Measurements from ENCODE around the gene FBXL16.

The FBXL16 gene

GRCh38 chr16:749010-749409 is 43.4 kb upstream of the FBXL16 start:
- Histone ChIP-seq H3K36me3 (ENCODE audit: insufficient read depth, low read length) (no peaks in the 10 kb centered on the region), H3K9me2 (replicated peaks; ENCODE audit: low read depth, low read length) (no peaks in the 10 kb centered on the region), H4K20me1 (ENCODE audit: insufficient read depth, low read length, poor library complexity, severe bottlenecking) (no peaks in the 10 kb centered on the region), H2AFZ (ENCODE audit: low read length) (no peak overlapping the region), H3K9me3 (ENCODE audit: insufficient read depth, low read depth, low read length) (no peaks in the 10 kb centered on the region), H3K9ac (ENCODE audit: low read depth, low read length, poor library complexity, severe bottlenecking) (no peak overlapping the region), H3F3A (ENCODE audit: low read depth) (no peaks in the 10 kb centered on the region), H3K27me3 (ENCODE audit: insufficient read depth, low read length, poor library complexity, severe bottlenecking) (no peaks in the 10 kb centered on the region), H3K4me2 (ENCODE audit: low read depth, low read length, poor library complexity, severe bottlenecking) (no peak overlapping the region), H3K4me3 (ENCODE audit: low read length, poor library complexity, severe bottlenecking) (no peak overlapping the region), H3K4me1 (ENCODE audit: insufficient read depth, low read length, poor library complexity, severe bottlenecking) (no peaks in the 10 kb centered on the region), H3K79me2 (ENCODE audit: insufficient read depth, low read length) (no peaks in the 10 kb centered on the region)
- TF ChIP-seq EZH2phosphoT487 (IDR thresholded peaks at IDR 0.05; ENCODE audit: borderline replicate concordance) (no peak), CTCF (conservative IDR thresholded peaks at IDR 0.05; ENCODE audit: low read length) (no peak)

DNA sequence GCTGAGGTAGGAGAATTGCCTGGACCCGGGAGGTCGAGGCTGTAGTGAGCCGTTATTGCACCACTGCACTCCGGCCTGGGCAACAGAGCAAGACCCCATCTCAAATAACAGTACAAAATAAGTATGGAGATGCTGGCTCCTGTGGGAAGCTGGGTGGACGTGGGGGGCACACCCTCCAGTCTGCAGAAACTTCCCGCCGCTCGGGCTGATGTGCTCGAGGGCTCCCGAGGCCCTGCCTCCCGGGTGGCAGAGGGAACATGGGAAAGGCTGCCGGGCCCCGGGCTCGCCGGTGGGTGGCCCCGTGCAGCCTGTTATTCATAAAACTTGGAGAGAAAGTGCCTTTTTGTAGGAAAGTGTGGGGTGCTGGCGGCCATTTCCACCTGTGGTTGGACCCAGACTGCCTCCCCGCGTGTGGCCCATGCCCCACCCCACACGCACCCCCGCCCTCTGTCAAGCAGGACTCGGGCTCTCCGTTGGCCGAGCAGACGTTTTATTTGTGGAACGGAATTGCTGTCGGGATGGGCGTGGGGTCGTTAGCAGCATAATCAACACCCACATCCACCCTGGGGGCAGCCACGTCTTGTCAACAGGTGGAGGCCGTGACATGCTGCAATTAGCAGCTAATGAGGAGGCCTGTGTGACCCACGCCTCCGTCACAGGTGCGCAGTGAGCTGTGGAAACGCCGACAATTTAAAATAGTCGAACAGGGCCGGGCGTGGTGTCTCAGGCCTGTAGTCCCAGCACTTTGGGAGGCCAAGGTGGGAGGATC is 42.6 kb upstream of the FBXL16 start:
- no peaks in the 10 kb centered on the region for H3K27me3 ChIP-seq (ENCODE audit: insufficient read depth, low read length, poor library complexity, severe bottlenecking)

GRCh38 chr16:746637-747036 is 41.0 kb upstream of the FBXL16 start:
- Histone ChIP-seq H3K36me3 (ENCODE audit: insufficient read depth, low read length) (no peaks in the 10 kb centered on the region), H2AFZ (ENCODE audit: low read length) (no peak overlapping the region), H3K79me2 (ENCODE audit: insufficient read depth, low read length) (no peaks in the 10 kb centered on the region), H3K4me3 (ENCODE audit: low read length, poor library complexity, severe bottlenecking) (no peak overlapping the region), H3K27me3 (ENCODE audit: insufficient read depth, low read length, poor library complexity, severe bottlenecking) (no peaks in the 10 kb centered on the region), H3K9me3 (ENCODE audit: insufficient read depth, low read depth, low read length) (no peaks in the 10 kb centered on the region), H3K4me1 (ENCODE audit: insufficient read depth, low read length, poor library complexity, severe bottlenecking) (no peaks in the 10 kb centered on the region), H3K4me2 (ENCODE audit: low read depth, low read length, poor library complexity, severe bottlenecking) (no peak overlapping the region), H4K20me1 (ENCODE audit: insufficient read depth, low read length, poor library complexity, severe bottlenecking) (no peaks in the 10 kb centered on the region), H3F3A (ENCODE audit: low read depth) (no peaks in the 10 kb centered on the region), H3K9ac (ENCODE audit: low read depth, low read length, poor library complexity, severe bottlenecking) (no peak overlapping the region), H3K9me2 (replicated peaks; ENCODE audit: low read depth, low read length) (no peaks in the 10 kb centered on the region)
- TF ChIP-seq EZH2phosphoT487 (IDR thresholded peaks at IDR 0.05; ENCODE audit: borderline replicate concordance) (no peak), CTCF (conservative IDR thresholded peaks at IDR 0.05; ENCODE audit: low read length) (no peak)

More for the DNA sequence above, 42.6 kb upstream of the FBXL16 start:
- Histone ChIP-seq H4K20me1 (ENCODE audit: insufficient read depth, low read length, poor library complexity, severe bottlenecking) (no peaks in the 10 kb centered on the region), H3K36me3 (ENCODE audit: insufficient read depth, low read length) (no peaks in the 10 kb centered on the region), H3K9me2 (replicated peaks; ENCODE audit: low read depth, low read length) (no peaks in the 10 kb centered on the region), H3K4me2 (ENCODE audit: low read depth, low read length, poor library complexity, severe bottlenecking) (no peak overlapping the region), H3K4me3 (ENCODE audit: low read length, poor library complexity, severe bottlenecking) (no peak overlapping the region), H3F3A (ENCODE audit: low read depth) (no peaks in the 10 kb centered on the region), H3K79me2 (ENCODE audit: insufficient read depth, low read length) (no peaks in the 10 kb centered on the region), H3K4me1 (ENCODE audit: insufficient read depth, low read length, poor library complexity, severe bottlenecking) (no peaks in the 10 kb centered on the region), H2AFZ (ENCODE audit: low read length) (no peak overlapping the region), H3K9ac (ENCODE audit: low read depth, low read length, poor library complexity, severe bottlenecking) (no peak overlapping the region), H3K9me3 (ENCODE audit: insufficient read depth, low read depth, low read length) (no peaks in the 10 kb centered on the region)
- no peak for TF ChIP-seq EZH2phosphoT487 (IDR thresholded peaks at IDR 0.05; ENCODE audit: borderline replicate concordance)

DNA sequence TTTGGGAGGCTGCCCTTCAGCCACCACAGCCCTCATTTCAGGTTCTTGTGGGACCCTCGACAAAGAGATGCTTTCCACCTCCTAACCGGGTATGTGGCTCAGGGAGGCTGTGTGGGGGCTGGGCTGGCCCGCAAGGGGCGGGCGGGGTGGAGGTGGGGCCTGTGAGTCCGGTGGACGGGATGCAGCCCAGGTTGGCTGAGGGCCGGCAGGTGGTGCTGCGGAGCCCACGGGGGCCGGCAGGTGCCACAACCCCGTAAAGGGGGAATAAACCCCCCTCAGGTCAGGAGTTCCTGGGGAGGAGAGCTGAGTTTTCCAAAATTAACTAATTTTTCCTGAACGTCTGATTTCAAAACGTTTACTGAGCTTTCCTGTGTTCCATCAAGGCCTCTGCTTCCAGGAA is 40.1 kb upstream of the FBXL16 start:
- Histone ChIP-seq H2AFZ (ENCODE audit: low read length) (no peak overlapping the region), H3K9ac (ENCODE audit: low read depth, low read length, poor library complexity, severe bottlenecking) (no peak overlapping the region), H3K4me3 (ENCODE audit: low read length, poor library complexity, severe bottlenecking) (no peak overlapping the region), H3K4me2 (ENCODE audit: low read depth, low read length, poor library complexity, severe bottlenecking) (no peak overlapping the region), H4K20me1 (ENCODE audit: insufficient read depth, low read length, poor library complexity, severe bottlenecking) (no peaks in the 10 kb centered on the region), H3K9me2 (replicated peaks; ENCODE audit: low read depth, low read length) (no peaks in the 10 kb centered on the region), H3K9me3 (ENCODE audit: insufficient read depth, low read depth, low read length) (no peaks in the 10 kb centered on the region), H3K36me3 (ENCODE audit: insufficient read depth, low read length) (no peaks in the 10 kb centered on the region), H3F3A (ENCODE audit: low read depth) (no peaks in the 10 kb centered on the region), H3K27me3 (ENCODE audit: insufficient read depth, low read length, poor library complexity, severe bottlenecking) (no peaks in the 10 kb centered on the region), H3K4me1 (ENCODE audit: insufficient read depth, low read length, poor library complexity, severe bottlenecking) (no peaks in the 10 kb centered on the region), H3K79me2 (ENCODE audit: insufficient read depth, low read length) (no peaks in the 10 kb centered on the region)
- TF ChIP-seq EZH2phosphoT487 (IDR thresholded peaks at IDR 0.05; ENCODE audit: borderline replicate concordance) (no peak), CTCF (conservative IDR thresholded peaks at IDR 0.05; ENCODE audit: low read length) (peak; percentile 42; the same call in 1 of the 2 replicates)

All from Loucy (cell line).